22Rv1 (cell line): ENCODE results near the gene VWA8.

Experiments
- CTCF ChIP-seq: fragments of 450-650 bp; IDR thresholded peaks from 2 replicates; pipeline ENCODE4 v1.5.1; 2017; ENCODE audit warnings: mild to moderate bottlenecking
- ZFX ChIP-seq: fragments of 450-650 bp; IDR thresholded peaks from 2 replicates; pipeline ENCODE4 v1.6.1; 2017; ENCODE audit warnings: antibody characterized with exemption, borderline replicate concordance

GRCh38 chr13:41605319-41606285 is 355.3 kb downstream of the VWA8 start:
- TF ChIP-seq CTCF (no peak), ZFX (no peak)
